ENCODE results near the gene IMPDH1.

The IMPDH1 gene

DNA sequence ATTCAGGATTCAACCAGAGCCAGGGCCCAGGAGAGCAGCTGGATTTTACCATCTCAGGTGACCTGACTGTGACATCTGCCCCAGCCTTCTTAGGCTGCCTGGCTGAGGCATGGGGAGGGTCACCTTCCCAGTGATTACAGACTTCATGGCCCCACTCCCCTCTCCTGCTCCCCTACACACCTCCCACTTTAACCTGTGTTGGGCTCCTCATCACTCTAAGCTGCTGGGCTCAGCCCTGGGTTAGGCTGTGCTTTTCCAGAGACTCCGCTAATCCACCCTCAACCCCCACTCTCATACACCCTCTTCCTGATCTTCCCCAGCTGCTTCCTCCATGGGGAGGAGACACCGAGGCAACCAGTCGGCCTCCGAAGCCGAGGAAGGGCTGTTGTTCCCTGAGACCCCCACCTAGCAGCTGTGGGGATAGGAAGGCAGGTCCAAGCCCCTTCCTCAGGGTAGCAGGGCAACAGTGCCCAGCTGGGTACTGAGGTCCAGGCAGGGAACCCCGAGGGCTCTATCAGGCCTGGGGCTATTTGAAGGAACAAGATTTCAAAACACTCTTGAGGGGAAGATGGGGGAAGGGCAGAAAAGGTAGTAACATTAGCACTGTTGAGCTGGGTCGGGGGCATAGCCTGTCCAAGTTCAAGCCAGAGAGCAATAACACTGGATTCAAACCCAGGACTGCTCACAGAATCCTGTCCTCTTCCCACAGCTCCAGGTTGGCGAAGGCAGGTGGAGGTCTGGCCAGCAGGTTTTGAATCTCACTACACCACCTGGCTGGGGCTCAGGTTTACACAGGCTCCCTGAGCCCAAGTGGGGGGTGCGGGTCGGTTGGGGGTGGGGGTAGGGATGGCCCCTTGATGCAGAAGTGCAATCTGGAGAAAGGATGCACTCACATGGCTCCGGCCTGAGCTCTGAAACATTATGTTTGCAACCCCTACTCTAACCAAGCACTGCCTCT lies 1.8 kb downstream of the IMPDH1 start:
- Histone ChIP-seq H3K9ac (ENCODE audit: low read length) (no peak overlapping the region), H3K4me3 (ENCODE audit: low read length) (peak overlapping the region; percentile 95), H3K27ac (ENCODE audit: low read depth, low read length) (peak overlapping the region; percentile 85), H3K27me3 (ENCODE audit: control insufficient read depth, insufficient read depth, low read length) (no peaks in the 10 kb centered on the region), H3K4me1 (ENCODE audit: control insufficient read depth, insufficient read depth, low read length) (peaks cover 15% of the 10 kb centered on the region), H3K36me3 (ENCODE audit: control insufficient read depth, insufficient read depth, low read length) (no peaks in the 10 kb centered on the region)

DNA sequence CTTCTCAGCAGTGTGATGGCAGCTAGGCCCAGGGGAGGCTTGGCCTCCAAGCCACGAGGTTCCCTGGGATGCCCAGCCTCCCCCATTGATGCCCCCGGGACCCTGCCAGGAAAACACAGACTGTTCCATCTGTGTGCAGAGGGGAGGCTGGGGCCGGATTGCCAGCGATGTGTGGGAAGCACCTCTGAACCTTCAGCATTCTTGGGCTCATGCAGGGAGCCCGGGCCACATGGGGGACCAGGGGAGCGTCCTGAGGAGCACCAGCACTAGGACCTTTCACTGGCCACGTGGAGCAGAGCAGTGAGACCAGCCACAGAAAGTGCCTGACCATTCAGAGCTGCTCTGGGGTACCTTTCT lies 2.6 kb downstream of the IMPDH1 start:
- Histone ChIP-seq H3K36me3 (ENCODE audit: control insufficient read depth, insufficient read depth, low read length) (no peaks in the 10 kb centered on the region), H3K9ac (ENCODE audit: low read length) (no peak overlapping the region), H3K27me3 (ENCODE audit: control insufficient read depth, insufficient read depth, low read length) (no peaks in the 10 kb centered on the region), H3K27ac (ENCODE audit: low read depth, low read length) (peak overlapping the region; percentile 61), H3K4me3 (ENCODE audit: low read length) (no peak overlapping the region), H3K4me1 (ENCODE audit: control insufficient read depth, insufficient read depth, low read length) (peaks cover 15% of the 10 kb centered on the region)

DNA sequence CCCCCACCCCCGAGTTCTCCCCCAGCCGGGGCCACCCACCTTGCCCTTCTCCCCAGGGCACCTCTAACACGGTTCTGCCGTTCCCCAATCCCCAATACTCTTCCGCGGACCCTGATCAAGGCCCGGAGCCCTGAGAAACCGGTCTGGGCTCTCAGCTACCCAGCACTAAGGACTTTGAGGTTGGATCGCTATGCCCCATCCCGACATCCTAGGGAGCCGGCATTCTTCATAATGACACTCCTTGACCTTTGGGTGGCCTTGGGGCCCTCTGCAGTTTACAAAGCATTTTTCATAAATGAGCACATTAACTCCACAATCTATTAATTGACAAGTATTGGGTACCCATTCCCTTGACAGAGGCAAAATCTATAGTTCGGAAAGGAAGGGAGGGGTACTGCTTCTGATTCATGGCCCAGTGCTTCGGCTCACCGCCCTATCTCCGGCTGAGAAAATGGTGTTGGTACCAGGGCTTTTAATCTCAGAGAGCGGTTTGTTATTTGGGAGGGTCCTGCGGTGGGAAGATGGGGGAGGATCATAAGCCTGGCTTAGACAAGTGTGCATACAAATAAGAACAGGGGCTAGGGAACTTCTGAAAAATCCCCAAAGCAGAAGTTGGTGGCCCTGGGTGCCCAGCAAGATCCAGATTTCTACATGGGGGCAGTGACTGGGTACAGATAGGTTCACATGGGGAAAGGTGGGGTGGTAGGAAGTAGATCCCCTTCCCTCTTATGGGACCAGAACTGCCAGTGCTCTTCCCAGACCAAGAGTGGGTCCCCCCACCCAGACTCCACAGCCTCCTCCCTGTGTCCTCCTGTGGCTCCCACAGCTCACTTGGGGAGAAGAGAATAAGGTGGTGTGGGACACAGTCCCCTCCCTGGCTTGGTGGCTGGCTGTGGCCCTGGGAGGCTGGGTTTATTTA lies 3.2 kb downstream of the IMPDH1 start:
- Histone ChIP-seq H3K27ac (ENCODE audit: low read depth, low read length) (no peak overlapping the region), H3K27me3 (ENCODE audit: control insufficient read depth, insufficient read depth, low read length) (no peaks in the 10 kb centered on the region), H3K4me1 (ENCODE audit: control insufficient read depth, insufficient read depth, low read length) (peaks cover 15% of the 10 kb centered on the region), H3K9ac (ENCODE audit: low read length) (no peak overlapping the region), H3K36me3 (ENCODE audit: control insufficient read depth, insufficient read depth, low read length) (peaks cover 1% of the 10 kb centered on the region), H3K4me3 (ENCODE audit: low read length) (no peak overlapping the region)

DNA sequence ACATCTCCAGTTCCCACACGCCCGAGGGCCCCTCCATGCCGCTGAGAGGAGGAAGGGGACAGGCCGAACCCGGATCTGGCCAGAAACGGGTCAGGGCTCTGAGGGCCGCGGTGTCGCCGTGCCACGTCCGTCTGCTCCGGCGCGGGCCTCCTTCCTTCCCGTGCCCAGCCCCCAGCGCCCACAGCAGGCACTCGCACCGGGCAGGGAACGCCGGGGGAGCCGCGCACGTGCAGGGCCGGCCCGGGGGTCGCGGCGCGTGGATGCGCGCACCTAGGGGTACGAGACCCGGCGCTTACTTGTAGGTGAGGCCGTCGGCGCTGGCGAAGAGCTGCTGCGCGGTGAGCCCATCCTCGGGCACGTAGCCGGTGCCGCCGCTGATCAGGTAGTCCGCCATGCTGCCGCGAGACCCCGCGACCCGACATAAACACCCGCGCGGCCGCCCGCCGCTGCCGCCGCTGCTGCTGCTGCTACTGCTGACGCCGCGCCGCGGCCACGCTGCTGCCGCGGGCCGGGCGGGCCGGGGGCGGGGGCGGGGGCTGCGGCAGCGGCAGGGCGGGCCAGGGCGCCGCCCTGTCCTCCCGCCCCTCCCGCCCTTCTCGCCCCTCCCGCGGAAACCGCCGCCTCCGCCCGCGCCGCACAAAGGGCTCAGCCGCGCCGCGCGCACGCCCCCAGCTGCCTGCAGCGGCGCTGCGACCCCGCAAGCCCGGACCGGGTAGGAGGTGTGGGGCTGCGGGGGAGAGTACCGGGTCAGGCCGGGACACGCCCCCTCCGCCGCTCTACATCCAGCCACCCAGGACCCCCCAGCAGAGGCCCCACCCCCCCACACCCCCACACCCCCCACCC lies 4.1 kb downstream of the IMPDH1 start:
- peak overlapping the region; percentile 8 for H3K27ac ChIP-seq (ENCODE audit: low read depth, low read length)
- H3K4me3 ChIP-seq (ENCODE audit: low read length), result peak overlapping the region; percentile 79
- peak overlapping the region; percentile 53 for H3K9ac ChIP-seq (ENCODE audit: low read length)
- H3K27me3 ChIP-seq (ENCODE audit: control insufficient read depth, insufficient read depth, low read length), result no peaks in the 10 kb centered on the region
- H3K4me1 ChIP-seq (ENCODE audit: control insufficient read depth, insufficient read depth, low read length), result peaks cover 15% of the 10 kb centered on the region
- H3K36me3 ChIP-seq (ENCODE audit: control insufficient read depth, insufficient read depth, low read length), result peaks cover 10% of the 10 kb centered on the region

DNA sequence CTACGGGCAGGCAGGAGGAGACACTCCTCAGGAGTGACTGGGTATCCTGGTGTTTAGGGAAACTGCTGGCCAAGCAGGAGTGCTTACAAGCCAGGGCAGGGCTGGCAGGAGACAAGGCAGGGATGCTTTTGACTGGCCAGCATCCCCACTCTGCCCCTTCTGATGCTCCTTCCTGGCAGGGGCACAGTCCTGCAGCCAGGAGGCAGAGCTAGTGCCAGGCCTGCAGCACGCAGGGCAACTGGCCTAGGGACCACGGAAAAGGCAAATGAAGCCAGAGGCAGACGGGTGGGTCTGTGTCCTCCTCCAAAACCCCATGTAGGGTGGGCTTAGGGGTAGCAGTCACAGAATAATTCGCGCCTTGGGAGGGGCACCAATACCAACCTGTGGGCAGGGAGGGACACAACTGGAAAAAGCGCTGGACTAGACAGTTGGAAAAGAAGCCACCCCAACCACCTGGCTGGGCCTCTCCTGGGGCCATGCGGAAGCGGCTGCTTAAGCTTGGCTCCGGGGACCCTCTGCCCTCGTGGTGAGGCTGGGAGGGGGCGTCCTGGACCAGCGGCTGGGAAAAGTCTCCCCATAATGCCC lies 4.8 kb downstream of the IMPDH1 start:
- peak overlapping the region; percentile 79 for H3K4me3 ChIP-seq (ENCODE audit: low read length)
- peak overlapping the region; percentile 8 for H3K27ac ChIP-seq (ENCODE audit: low read depth, low read length)
- peaks cover 16% of the 10 kb centered on the region for H3K36me3 ChIP-seq (ENCODE audit: control insufficient read depth, insufficient read depth, low read length)
- no peaks in the 10 kb centered on the region for H3K27me3 ChIP-seq (ENCODE audit: control insufficient read depth, insufficient read depth, low read length)
- peaks cover 11% of the 10 kb centered on the region for H3K4me1 ChIP-seq (ENCODE audit: control insufficient read depth, insufficient read depth, low read length)
- peak overlapping the region; percentile 53 for H3K9ac ChIP-seq (ENCODE audit: low read length)

DNA sequence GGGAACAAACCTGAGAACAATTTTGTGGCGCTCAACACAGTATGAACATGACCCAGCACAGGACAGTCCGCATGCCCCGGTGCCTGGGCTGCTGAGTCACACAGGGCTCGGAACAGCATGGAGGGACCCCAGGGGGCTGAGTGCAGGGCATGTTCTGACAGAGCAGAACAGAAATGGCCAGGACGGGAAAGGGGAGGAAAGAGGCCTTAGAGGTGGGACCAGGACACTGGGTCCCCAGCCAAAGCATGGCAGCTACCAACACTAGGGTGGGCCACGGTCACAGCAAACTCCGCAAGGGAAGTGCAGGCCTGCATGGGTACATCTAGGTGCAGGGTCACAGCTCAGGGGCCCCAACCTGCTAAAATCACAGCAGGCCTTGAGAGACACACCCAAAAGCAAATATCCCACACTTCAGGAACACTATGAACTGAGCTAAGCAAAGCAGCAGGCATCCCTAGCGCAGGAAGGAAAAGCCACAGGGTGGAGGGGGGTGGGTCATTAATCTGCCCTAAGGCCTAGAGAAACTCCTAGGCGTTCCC lies 5.6 kb downstream of the IMPDH1 start:
- H3K9ac ChIP-seq (ENCODE audit: low read length), result no peak overlapping the region
- no peak overlapping the region for H3K27ac ChIP-seq (ENCODE audit: low read depth, low read length)

DNA sequence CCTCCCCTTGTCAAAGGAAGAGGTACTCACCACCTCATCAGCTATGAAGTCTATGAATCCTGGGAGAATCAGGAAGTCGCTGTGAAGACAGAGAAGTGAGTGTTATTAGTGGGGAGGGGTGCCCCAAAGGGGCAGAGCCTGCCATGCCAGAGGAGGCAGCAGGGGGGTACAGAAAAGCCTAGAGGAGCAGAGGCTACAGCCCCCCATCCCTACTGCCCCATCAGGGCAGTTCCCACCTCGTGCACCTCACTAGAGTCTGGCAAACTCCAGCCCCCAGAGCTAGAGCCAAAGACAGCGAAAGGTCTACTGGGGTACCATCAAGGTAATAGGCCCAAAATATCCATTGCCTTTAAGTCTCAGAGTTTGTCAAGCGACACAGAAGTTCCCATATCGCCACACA lies 6.1 kb downstream of the IMPDH1 start:
- H3K4me3 ChIP-seq (ENCODE audit: low read length), result no peak overlapping the region
- H3K27ac ChIP-seq (ENCODE audit: low read depth, low read length), result no peak overlapping the region
- no peaks in the 10 kb centered on the region for H3K27me3 ChIP-seq (ENCODE audit: control insufficient read depth, insufficient read depth, low read length)
- H3K9ac ChIP-seq (ENCODE audit: low read length), result no peak overlapping the region
- peaks cover 6% of the 10 kb centered on the region for H3K4me1 ChIP-seq (ENCODE audit: control insufficient read depth, insufficient read depth, low read length)
- peaks cover 18% of the 10 kb centered on the region for H3K36me3 ChIP-seq (ENCODE audit: control insufficient read depth, insufficient read depth, low read length)

More for the DNA sequence above, 5.6 kb downstream of the IMPDH1 start:
- peaks cover 10% of the 10 kb centered on the region for H3K4me1 ChIP-seq (ENCODE audit: control insufficient read depth, insufficient read depth, low read length)
- H3K36me3 ChIP-seq (ENCODE audit: control insufficient read depth, insufficient read depth, low read length), result peaks cover 18% of the 10 kb centered on the region
- H3K27me3 ChIP-seq (ENCODE audit: control insufficient read depth, insufficient read depth, low read length), result no peaks in the 10 kb centered on the region
- H3K4me3 ChIP-seq (ENCODE audit: low read length), result no peak overlapping the region

DNA sequence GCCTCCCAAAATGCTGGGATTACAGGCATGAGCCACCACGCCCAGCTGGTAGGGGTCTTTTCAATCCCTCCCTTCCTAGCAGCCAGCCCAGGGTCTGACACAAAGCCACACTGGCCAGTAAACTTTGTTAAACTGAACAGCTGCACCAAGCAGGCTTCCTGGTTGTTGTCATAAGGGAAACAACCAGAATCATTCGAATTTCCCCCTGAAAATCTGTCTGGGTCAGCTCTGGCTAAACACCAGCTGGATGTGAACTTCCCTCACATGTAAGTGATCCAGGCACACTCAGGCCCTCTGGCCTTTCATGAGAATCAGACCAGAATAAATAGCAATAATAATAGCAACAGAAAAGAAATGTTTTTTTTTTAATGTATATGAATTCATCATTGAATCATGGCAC lies 7.4 kb downstream of the IMPDH1 start:
- H3K4me3 ChIP-seq (ENCODE audit: low read length), result no peak overlapping the region
- no peaks in the 10 kb centered on the region for H3K27me3 ChIP-seq (ENCODE audit: control insufficient read depth, insufficient read depth, low read length)
- H3K36me3 ChIP-seq (ENCODE audit: control insufficient read depth, insufficient read depth, low read length), result peaks cover 23% of the 10 kb centered on the region
- no peak overlapping the region for H3K27ac ChIP-seq (ENCODE audit: low read depth, low read length)
- H3K9ac ChIP-seq (ENCODE audit: low read length), result no peak overlapping the region
- H3K4me1 ChIP-seq (ENCODE audit: control insufficient read depth, insufficient read depth, low read length), result peaks cover 6% of the 10 kb centered on the region

DNA sequence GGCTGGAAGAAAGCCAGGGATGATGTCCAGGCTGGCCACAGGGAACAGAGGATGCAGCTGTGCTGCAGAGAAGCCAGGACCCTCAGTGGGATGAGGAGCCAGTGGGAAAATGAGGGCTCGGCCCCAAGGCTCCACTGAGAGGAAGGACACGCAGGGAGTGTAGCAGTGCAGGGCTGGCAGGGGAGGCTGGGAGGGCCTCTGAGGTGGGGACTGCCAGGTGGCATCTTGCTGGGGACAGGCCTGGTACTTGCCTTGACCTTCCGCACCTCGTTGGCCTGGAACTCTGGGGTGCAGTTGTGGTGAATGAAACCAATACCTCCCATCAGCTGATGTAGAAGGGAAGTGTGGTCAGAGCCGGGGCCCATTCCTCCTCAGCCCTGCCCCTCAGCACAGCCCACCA lies 9.2 kb downstream of the IMPDH1 start:
- Histone ChIP-seq H3K4me1 (ENCODE audit: control insufficient read depth, insufficient read depth, low read length) (peaks cover 6% of the 10 kb centered on the region), H3K36me3 (ENCODE audit: control insufficient read depth, insufficient read depth, low read length) (peaks cover 23% of the 10 kb centered on the region), H3K9ac (ENCODE audit: low read length) (no peak overlapping the region), H3K27me3 (ENCODE audit: control insufficient read depth, insufficient read depth, low read length) (no peaks in the 10 kb centered on the region), H3K27ac (ENCODE audit: low read depth, low read length) (no peak overlapping the region), H3K4me3 (ENCODE audit: low read length) (no peak overlapping the region)

DNA sequence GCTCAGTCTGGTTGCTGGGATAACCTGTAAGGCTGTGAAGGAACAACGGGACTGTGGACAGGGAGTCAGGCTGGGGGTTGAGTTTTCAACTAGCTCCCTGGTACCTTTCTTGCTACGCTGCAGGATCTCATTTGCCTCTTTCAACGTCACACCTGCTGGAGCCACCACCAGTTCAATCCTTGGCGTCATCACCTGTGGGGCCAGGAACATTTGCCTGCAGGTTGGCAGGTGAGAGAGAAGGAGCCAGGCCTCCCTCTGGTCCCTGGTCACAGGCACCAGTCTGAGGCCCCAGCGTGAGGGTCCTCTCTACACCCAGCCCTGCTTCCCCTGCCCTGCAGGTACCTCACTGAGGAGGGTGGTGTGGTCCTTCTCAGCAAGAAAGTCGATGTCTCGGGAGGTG lies 9.8 kb downstream of the IMPDH1 start:
- H3K4me3 ChIP-seq (ENCODE audit: low read length), result no peak overlapping the region
- H3K27me3 ChIP-seq (ENCODE audit: control insufficient read depth, insufficient read depth, low read length), result no peaks in the 10 kb centered on the region
- no peak overlapping the region for H3K27ac ChIP-seq (ENCODE audit: low read depth, low read length)
- H3K36me3 ChIP-seq (ENCODE audit: control insufficient read depth, insufficient read depth, low read length), result peaks cover 26% of the 10 kb centered on the region
- H3K9ac ChIP-seq (ENCODE audit: low read length), result no peak overlapping the region
- peaks cover 2% of the 10 kb centered on the region for H3K4me1 ChIP-seq (ENCODE audit: control insufficient read depth, insufficient read depth, low read length)

DNA sequence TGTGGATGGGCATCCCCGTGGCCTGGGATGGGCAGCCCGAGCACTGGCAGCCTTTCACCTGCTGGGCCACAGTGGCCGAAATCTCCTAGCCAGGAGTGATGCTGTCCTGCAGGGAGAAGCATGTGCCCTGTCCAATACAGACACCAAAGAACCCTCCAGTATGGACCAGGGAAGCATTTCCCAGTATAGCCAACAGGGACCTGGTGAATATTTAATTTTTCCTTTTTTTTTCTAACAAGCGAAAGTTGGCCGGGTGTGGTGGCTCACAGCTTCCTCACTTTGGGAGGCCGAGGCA lies 11.0 kb downstream of the IMPDH1 start:
- Histone ChIP-seq H3K27me3 (ENCODE audit: control insufficient read depth, insufficient read depth, low read length) (no peaks in the 10 kb centered on the region), H3K4me3 (ENCODE audit: low read length) (no peak overlapping the region), H3K36me3 (ENCODE audit: control insufficient read depth, insufficient read depth, low read length) (peaks cover 26% of the 10 kb centered on the region), H3K27ac (ENCODE audit: low read depth, low read length) (no peak overlapping the region), H3K9ac (ENCODE audit: low read length) (no peak overlapping the region), H3K4me1 (ENCODE audit: control insufficient read depth, insufficient read depth, low read length) (no peaks in the 10 kb centered on the region)
